NCI-H2081 (cell line): Measurements from ENCODE around the gene NMNAT2.

Source experiments
- DNase-seq, 2 experiments: peaks; one replicate each; lab custom pipeline; 2025; lab: John Stamatoyannopoulos, UW

NMNAT2 gene

GRCh38 chr1:183315991-183316758, 102.0 kb downstream of the NMNAT2 start:
- DNase-seq: no peak

- DNase-seq: no peak
These were observed 105.1 kb downstream of the NMNAT2 start for GRCh38 chr1:183313063-183313462.

- no peak for DNase-seq
These were observed 107.3 kb downstream of the NMNAT2 start for GRCh38 chr1:183310753-183311479.

GRCh38 chr1:183308719-183309118, 109.5 kb downstream of the NMNAT2 start:
- DNase-seq: no peak

GRCh38 chr1:183306317-183307042, 111.7 kb downstream of the NMNAT2 start:
- DNase-seq: peak in 1 of 2 experiments; percentile 19

GRCh38 chr1:183304440-183305107, 113.6 kb downstream of the NMNAT2 start:
- peak; percentile 44 to 84 for DNase-seq

- no peak for DNase-seq
These were observed 114.3 kb downstream of the NMNAT2 start for GRCh38 chr1:183303901-183304300.

GRCh38 chr1:183303323-183303645, 114.9 kb downstream of the NMNAT2 start:
- DNase-seq: no peak

- no peak for DNase-seq
These were observed 115.5 kb downstream of the NMNAT2 start for GRCh38 chr1:183302452-183303322.

GRCh38 chr1:183301239-183301638, 116.9 kb downstream of the NMNAT2 start:
- no peak for DNase-seq

- DNase-seq: no peak
These were observed 117.4 kb downstream of the NMNAT2 start for GRCh38 chr1:183300828-183301227.

- no peak for DNase-seq
These were observed 117.8 kb downstream of the NMNAT2 start for GRCh38 chr1:183300395-183300794.

- DNase-seq: no peak
These were observed 121.4 kb downstream of the NMNAT2 start for GRCh38 chr1:183296782-183297181.

- no peak for DNase-seq
These were observed 122.7 kb downstream of the NMNAT2 start for GRCh38 chr1:183295521-183295920.

GRCh38 chr1:183293876-183294275, 124.3 kb downstream of the NMNAT2 start:
- no peak for DNase-seq

- DNase-seq: no peak
These were observed 124.9 kb downstream of the NMNAT2 start for GRCh38 chr1:183293241-183293640.

- DNase-seq: no peak
These were observed 126.2 kb downstream of the NMNAT2 start for GRCh38 chr1:183291802-183292514.

- no peak for DNase-seq
These were observed 126.9 kb downstream of the NMNAT2 start for GRCh38 chr1:183291216-183291762.

- no peak for DNase-seq
These were observed 127.6 kb downstream of the NMNAT2 start for GRCh38 chr1:183290628-183291027.

GRCh38 chr1:183289051-183289496, 129.1 kb downstream of the NMNAT2 start:
- DNase-seq: no peak
